Measurements from ENCODE around the gene RBM10. TPM values are rescaled to one million over a fixed set of nuclear protein-coding genes. Genes with fewer than 3 reads are reported as not detected.

Gene RBM10
- total RNA-seq, 4 donors from 2014 or later: 25.3 to 38.4 (median 29.8) TPM

DNA sequence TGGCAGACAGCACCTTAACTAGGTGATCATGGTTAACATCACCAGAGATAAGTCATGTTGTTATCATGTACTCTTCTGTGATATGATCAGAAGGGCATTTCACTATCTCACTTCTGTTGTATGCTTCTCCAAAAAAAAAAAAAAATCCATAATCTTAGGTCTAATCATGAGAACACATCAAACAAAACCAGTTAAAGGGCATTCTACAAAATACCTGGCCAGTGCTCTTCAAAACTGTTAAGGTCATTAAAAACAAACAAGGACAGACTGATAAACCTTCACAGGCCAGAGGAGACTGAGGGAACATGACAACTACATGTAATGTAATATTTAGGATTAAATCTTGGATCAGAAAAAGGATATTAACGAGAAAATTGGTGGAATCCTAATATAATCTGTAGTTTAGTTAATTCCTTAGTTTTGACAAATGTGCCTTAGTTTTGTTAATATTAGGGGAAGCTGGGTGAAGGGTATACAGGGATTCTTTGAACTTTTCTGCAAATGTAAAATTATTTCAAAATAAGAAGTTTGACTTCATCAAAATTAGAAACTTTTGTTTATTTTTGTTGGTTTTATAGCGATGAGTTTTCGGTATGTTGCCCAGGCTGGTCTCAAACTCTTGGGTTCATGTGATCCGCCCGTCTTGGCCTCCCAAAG lies 18.0 kb downstream of the RBM10 start:
- no peak overlapping the region for H3K4me3 ChIP-seq
- no peak for DNase-seq (ENCODE audit: extremely low spot score)
- no peaks in the 10 kb centered on the region for H3K4me1 ChIP-seq
- peaks cover 0 to 4% (median 0%) of the 10 kb centered on the region in 4 donors for H3K27me3 ChIP-seq
- intact Hi-C loops (cut with DNase I): no loop called here
- peaks cover 0 to 4% (median 0%) of the 10 kb centered on the region in 4 donors for H3K36me3 ChIP-seq
- no peaks in the 10 kb centered on the region for H3K9me3 ChIP-seq
- TF ChIP-seq POLR2A (IDR thresholded peaks at IDR 0.05; ENCODE audit: low read depth) (no peak), CTCF (IDR thresholded peaks at IDR 0.05) (no peak), EP300 (IDR thresholded peaks at IDR 0.05) (no peak), POLR2AphosphoS5 (IDR thresholded peaks at IDR 0.05) (no peak)
- WGBS: 84% methylated on average over 5 of the region's 5 CpGs
- H3K27ac ChIP-seq (replicated peaks in 1 of 4): no peak overlapping the region

- intact Hi-C loops (cut with DNase I): no loop called here
- Histone ChIP-seq H3K4me3 (no peak overlapping the region), H3K9me3 (no peaks in the 10 kb centered on the region), H3K36me3 (peaks cover 2 to 10% (median 4%) of the 10 kb centered on the region in 4 donors), H3K27me3 (peaks cover 0 to 4% (median 0%) of the 10 kb centered on the region in 4 donors), H3K4me1 (no peaks in the 10 kb centered on the region), H3K27ac (replicated peaks in 1 of 4) (no peak overlapping the region)
- 95% methylated on average over 3 of the region's 3 CpGs for WGBS
- TF ChIP-seq CTCF (IDR thresholded peaks at IDR 0.05): no peak
- TF ChIP-seq POLR2AphosphoS5 (IDR thresholded peaks at IDR 0.05): no peak
- TF ChIP-seq POLR2A (IDR thresholded peaks at IDR 0.05; ENCODE audit: low read depth): no peak
- no peak for TF ChIP-seq EP300 (IDR thresholded peaks at IDR 0.05)
- no peak for DNase-seq (ENCODE audit: extremely low spot score)
Measured at GRCh38 chrX:47164420-47164819, 19.4 kb downstream of the RBM10 start.

GRCh38 chrX:47166126-47166525 lies 21.1 kb downstream of the RBM10 start:
- Histone ChIP-seq H3K36me3 (peaks cover 7 to 27% (median 16%) of the 10 kb centered on the region in 4 donors), H3K27me3 (peaks cover 0 to 4% (median 0%) of the 10 kb centered on the region in 4 donors), H3K4me3 (no peak overlapping the region), H3K4me1 (peaks cover 6 to 13% (median 10%) of the 10 kb centered on the region in 4 donors), H3K27ac (replicated peaks in 1 of 4) (no peak overlapping the region), H3K9me3 (no peaks in the 10 kb centered on the region)
- no peak for DNase-seq (ENCODE audit: extremely low spot score)
- TF ChIP-seq EP300 (IDR thresholded peaks at IDR 0.05) (no peak), POLR2A (IDR thresholded peaks at IDR 0.05; ENCODE audit: low read depth) (no peak), CTCF (IDR thresholded peaks at IDR 0.05) (no peak), POLR2AphosphoS5 (IDR thresholded peaks at IDR 0.05) (no peak)
- WGBS: 85% methylated on average over 5 of the region's 5 CpGs
- intact Hi-C loops (cut with DNase I): no loop called here

- Histone ChIP-seq H3K4me1 (peaks cover 6 to 13% (median 10%) of the 10 kb centered on the region in 4 donors), H3K9me3 (no peaks in the 10 kb centered on the region), H3K27me3 (no peaks in the 10 kb centered on the region), H3K27ac (replicated peaks in 1 of 4) (no peak overlapping the region), H3K36me3 (peaks cover 9 to 47% (median 40%) of the 10 kb centered on the region in 4 donors), H3K4me3 (no peak overlapping the region)
- 77% methylated on average over 6 of the region's 6 CpGs for WGBS
- no peak for DNase-seq (ENCODE audit: extremely low spot score)
- TF ChIP-seq EP300 (IDR thresholded peaks at IDR 0.05) (no peak), POLR2AphosphoS5 (IDR thresholded peaks at IDR 0.05) (no peak), CTCF (IDR thresholded peaks at IDR 0.05) (no peak), POLR2A (IDR thresholded peaks at IDR 0.05; ENCODE audit: low read depth) (no peak)
- intact Hi-C loops (cut with DNase I): no loop called here
Measured at GRCh38 chrX:47168495-47169073, 23.6 kb downstream of the RBM10 start.
